Activated CD8-positive, alpha-beta memory T cell treated with anti-CD3 and anti-CD28 coated beads, Interleukin-2, amount 50 U/mL, for 24 hours (primary cell): ENCODE measurements around the gene ANKRD2.
"Not testable (repeated sequence)": the region's sequence is repeated elsewhere in the genome, so short reads cannot be mapped to it uniquely, and the experiment has no call there.

Source experiments
- DNase-seq: peaks from one replicate; pipeline ENCODE4 v3.0.0-alpha.2; 2020; ENCODE audit errors: extremely low read depth

The ANKRD2 gene

DNA sequence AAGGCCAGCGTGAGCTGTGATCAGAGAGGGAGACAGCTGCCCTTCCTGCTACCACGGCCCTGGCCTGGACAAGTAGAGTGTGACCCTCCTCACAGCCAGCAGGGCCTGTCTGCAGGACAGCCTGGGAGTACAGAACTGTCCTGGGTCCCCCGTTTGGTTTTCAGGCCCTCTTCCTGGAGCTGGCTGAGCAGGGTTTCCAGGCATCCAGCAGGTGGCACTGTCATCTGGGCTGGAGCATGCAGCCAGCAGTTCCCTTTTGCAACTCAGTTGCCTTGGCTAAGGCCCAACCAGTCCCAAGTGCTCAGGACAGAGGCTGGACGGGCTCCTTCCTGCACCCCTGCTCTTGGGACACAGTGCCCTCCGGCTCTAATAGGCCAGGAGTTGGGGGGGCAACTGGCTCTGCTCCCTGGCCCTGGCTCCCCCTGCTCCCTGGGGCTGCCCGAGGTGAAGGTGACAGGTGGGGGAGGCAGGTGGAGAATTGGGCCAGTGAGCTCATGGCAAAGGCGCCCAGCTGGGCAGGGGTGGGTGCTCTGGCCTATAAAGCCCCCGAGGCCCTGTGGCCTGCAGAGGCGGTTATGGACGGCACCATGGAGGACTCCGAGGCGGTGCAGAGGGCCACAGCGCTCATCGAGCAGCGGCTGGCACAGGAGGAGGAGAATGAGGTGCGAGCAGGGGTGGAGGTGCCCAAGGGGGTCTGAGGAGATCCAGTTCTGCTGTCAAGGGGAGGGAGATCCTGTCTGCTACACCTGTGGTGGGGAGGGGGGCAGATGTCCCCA is at the start of gene ANKRD2:
TSS of gene ANKRD2 (plus strand) at position 566 of the 776 bp plus-strand sequence. CDS start at position 576, 10 bp downstream.
- peak; percentile 10 for DNase-seq

GRCh38 chr10:97522937-97523336 is 49.6 kb upstream of the ANKRD2 start:
- no peak for DNase-seq

DNA sequence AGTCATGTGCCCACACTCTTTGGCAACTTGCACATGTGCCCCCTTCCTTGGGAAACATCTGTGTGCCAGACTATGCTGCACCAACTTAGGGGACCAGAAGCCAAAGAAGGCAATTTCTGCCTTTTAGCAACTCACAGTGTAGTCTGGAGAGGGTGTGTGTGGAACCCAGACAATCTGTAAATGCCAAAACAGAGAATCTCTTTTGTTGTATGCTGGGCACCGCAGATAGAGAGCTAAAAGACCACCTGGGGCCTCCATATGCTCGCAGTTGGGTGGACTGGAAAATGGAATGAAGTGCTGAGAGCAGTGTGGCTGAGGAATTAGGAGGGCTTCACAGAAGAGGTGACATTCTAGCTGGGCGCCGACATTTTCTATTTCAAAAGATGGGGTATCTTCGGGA is 47.5 kb upstream of the ANKRD2 start:
- no peak for DNase-seq

GRCh38 chr10:97525683-97526110 is 46.9 kb upstream of the ANKRD2 start:
- no peak for DNase-seq

- DNase-seq: not testable (repeated sequence)
These were observed 43.7 kb upstream of the ANKRD2 start for GRCh38 chr10:97528876-97529275.

DNA sequence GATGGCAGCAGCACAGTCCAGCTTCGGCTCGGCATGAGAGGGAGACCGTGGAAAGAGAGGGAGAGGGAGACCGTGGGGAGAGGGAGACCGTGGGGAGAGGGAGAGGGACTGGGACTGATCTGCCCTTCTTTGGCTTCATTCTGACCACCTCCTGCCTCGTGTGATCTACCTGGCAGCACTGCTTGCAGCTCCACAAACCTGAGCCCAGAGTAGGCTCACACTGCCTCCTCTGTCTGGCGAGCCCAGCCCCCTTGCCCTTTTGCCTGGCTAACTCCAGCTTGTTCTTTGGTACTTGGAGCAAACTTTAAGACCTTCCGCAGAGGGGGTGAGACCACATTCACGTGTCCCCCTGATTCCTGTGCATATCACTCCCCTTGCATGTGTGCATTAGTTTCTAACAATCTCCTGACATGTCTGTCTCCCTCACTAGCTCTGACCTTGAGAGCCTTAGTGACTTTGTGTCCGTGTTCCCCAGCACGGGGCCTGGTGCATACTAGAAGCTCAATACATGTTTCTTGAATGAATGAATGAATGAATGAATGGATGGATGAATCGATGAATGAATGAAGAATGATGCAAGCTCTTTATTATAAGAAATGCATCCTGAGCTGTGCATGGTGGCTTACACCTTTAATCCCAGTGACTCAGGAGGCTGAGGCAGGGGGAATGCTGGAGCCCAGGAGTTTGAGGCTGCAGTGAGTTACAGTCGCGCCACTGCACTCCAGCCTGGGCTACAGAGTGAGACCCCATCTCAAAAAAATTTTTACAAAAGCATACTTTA is 42.7 kb upstream of the ANKRD2 start:
- no peak for DNase-seq

GRCh38 chr10:97531401-97531986 is 41.1 kb upstream of the ANKRD2 start:
- DNase-seq: no peak

DNA sequence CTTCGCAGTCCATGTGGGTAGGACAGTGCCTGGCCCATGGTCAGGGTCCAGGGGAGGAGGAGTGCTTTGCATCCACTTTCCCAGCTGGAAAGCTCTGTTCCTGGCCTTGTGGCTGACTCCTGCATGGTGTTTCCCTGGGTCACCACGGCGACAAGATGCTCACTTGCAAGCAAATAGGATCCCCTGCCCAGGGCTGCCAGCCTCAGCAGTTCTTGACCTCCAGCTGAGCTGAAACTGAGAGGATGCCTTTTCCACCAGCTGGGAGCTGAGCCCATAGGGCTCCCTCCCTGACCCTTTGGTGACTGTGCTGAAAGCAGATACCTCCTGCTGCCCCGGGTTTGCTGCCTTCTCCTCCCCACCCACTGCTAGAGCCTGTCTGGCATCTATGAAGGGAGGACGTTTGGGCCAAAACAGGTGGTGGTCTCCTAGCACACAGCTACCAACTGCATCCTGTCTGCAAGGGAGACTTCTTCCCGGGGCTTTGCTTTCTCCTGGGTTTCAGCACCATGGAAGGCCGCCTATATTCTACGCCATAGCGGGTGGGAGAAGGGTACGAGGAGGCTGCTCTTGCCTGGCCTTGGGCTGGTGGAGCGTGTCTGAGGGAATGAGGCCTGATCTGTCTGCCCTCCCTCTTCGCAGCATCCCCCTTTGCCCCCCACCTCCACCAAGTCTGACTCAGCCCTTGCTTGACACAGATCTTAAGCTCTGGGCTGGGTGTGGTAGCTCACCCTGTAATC is 39.5 kb upstream of the ANKRD2 start:
- no peak for DNase-seq

DNA sequence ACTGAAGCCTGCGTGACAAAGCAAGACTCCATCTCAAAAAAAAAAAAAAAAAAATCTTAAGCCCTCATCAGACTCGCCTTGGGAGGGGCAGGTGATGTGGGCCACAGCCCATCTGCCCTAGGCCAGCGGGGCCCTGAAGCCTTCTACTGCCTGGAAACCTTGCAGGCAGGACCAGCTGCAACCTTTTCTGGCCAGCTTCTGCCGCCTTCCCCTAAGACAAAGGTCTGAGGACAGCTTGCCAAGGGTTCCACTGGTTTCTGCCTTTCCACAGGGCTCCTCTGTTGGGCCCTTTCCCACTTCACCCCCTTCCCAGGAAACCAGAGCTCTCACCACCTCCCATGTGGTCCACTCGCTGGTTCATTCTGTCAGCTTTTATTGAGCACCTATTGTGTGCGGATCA is 38.7 kb upstream of the ANKRD2 start:
- no peak for DNase-seq

- no peak for DNase-seq
These were observed 37.7 kb upstream of the ANKRD2 start for GRCh38 chr10:97534746-97535367.

DNA sequence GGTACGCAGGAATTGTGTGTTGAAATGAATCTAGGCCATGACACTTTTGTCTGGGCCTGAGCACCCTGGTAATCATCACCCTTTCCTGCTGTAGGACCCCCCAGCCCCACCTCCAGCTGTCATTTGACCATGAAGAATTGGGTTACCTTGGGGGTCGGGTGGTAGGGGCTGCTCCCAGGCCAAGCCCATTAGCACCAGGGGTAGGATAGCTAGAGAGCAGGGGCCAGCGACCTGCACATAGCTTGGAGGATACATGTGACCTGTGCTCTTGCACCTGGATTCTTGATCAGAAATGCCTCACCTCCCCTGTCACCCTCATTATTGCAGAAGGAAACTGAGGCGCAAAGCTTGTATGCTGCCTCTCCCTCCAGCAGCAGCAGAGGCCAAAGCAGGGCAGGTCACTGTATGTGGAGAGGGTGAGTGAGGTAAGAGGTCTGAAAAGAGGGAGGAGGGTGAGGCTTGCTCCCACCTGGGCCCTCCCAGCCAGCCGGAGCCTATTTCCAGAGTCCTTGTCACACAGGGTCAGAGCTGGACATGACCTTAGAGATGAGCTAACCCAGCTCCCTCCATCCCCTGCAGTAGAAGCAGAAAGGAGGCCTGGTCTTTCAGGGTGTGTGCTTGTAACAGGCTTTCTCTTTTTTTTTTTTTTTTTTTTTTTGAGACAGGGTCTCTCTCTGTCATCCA is 35.3 kb upstream of the ANKRD2 start:
- DNase-seq: no peak

GRCh38 chr10:97538411-97538810 is 34.2 kb upstream of the ANKRD2 start:
- DNase-seq: no peak

- DNase-seq: no peak
These were observed 33.7 kb upstream of the ANKRD2 start for GRCh38 chr10:97538839-97539238.

GRCh38 chr10:97539523-97540200 is 32.9 kb upstream of the ANKRD2 start:
- DNase-seq: no peak

- DNase-seq: no peak
These were observed 31.7 kb upstream of the ANKRD2 start for GRCh38 chr10:97540669-97541500.

- no peak for DNase-seq
These were observed 30.2 kb upstream of the ANKRD2 start for GRCh38 chr10:97542169-97543024.

DNA sequence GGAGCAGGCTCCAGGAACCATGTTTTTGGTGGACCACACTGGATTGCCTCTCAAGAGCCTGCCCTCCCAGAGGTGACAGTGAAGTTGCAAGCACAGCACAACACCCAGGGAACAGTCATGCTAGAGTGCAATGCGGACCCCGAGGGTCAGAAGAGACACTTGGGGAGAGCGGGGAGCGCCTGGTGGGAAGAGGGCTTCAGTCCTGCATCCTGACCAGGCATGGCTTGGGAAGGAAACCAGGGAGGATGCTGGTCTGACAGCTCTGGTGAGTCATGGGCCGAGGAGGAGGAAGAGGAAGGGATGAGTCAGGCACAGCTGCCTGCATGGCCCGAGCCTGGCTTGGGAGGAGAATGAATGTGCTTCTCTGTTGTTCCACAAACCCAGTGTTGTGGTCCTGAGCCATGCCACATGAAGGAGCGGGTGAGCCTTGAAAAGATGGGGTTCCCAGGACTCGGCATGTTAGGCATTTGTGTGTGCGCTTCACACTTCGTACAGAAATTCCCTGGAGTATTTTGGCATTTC is 29.5 kb upstream of the ANKRD2 start:
- DNase-seq: peak; percentile 20
